ENCODE data around the gene RSPH3. TPM values are rescaled to one million over a fixed set of nuclear protein-coding genes. Genes with fewer than 3 reads are reported as not detected.
"Not testable (repeated sequence)": the region's sequence is repeated elsewhere in the genome, so short reads cannot be mapped to it uniquely, and the experiment has no call there.

The RSPH3 gene
- total RNA-seq: 7.5 TPM

GRCh38 chr6:158999666-159000403, at the start of gene RSPH3:
TSS of gene RSPH3 (minus strand) at chr6:159000202. CDS start at chr6:158999550, 652 bp downstream.
- peak; percentile 91 for DNase-seq

- no peak for DNase-seq
These were observed 48.1 kb upstream of the RSPH3 start for GRCh38 chr6:159047891-159048685.

GRCh38 chr6:159045801-159046200, 45.8 kb upstream of the RSPH3 start:
- no peak for DNase-seq

GRCh38 chr6:159044899-159045727, 45.1 kb upstream of the RSPH3 start, which contains the start of gene TAGAP:
TSS of gene TAGAP (minus strand) at chr6:159044991. CDS start at chr6:159044146, 845 bp downstream.
- DNase-seq: no peak

- no peak for DNase-seq
These were observed 43.9 kb upstream of the RSPH3 start for GRCh38 chr6:159043947-159044346.

- no peak for DNase-seq
These were observed 43.2 kb upstream of the RSPH3 start for GRCh38 chr6:159043251-159043650.

GRCh38 chr6:159042826-159043181, 42.8 kb upstream of the RSPH3 start:
- DNase-seq: no peak

GRCh38 chr6:159042003-159042825, 42.2 kb upstream of the RSPH3 start:
- peak; percentile 36 for DNase-seq

- DNase-seq: no peak
These were observed 41.2 kb upstream of the RSPH3 start for GRCh38 chr6:159041181-159041580.

GRCh38 chr6:159039885-159040258, 39.9 kb upstream of the RSPH3 start:
- DNase-seq: no peak

- no peak for DNase-seq
These were observed 39.2 kb upstream of the RSPH3 start for GRCh38 chr6:159038914-159039884.

GRCh38 chr6:159038318-159038717, 38.3 kb upstream of the RSPH3 start:
- not testable (repeated sequence) for DNase-seq

GRCh38 chr6:159037756-159038290, 37.8 kb upstream of the RSPH3 start:
- no peak for DNase-seq

- DNase-seq: no peak
These were observed 36.7 kb upstream of the RSPH3 start for GRCh38 chr6:159036673-159037072.

- DNase-seq: no peak
These were observed 35.9 kb upstream of the RSPH3 start for GRCh38 chr6:159035891-159036290.

- DNase-seq: no peak
These were observed 33.4 kb upstream of the RSPH3 start for GRCh38 chr6:159033160-159034049.

- no peak for DNase-seq
These were observed 31.8 kb upstream of the RSPH3 start for GRCh38 chr6:159031846-159032245.

- DNase-seq: no peak
These were observed 30.2 kb upstream of the RSPH3 start for GRCh38 chr6:159030168-159030567.

GRCh38 chr6:159025224-159025623, 25.2 kb upstream of the RSPH3 start:
- not testable (repeated sequence) for DNase-seq
